Erythroblast (primary cell): ENCODE results near the gene TRAIP.

Experiments used
- GATA1 ChIP-seq: IDR thresholded peaks from 2 replicates; pipeline ENCODE4 v1.6.1; 2011; ENCODE audit warnings: low read depth, mild to moderate bottlenecking, control low read depth, low read length, moderate library complexity
- POLR2A ChIP-seq: IDR thresholded peaks from 2 replicates; pipeline ENCODE4 v1.6.1; 2011; ENCODE audit warnings: mild to moderate bottlenecking, low read length

DNA sequence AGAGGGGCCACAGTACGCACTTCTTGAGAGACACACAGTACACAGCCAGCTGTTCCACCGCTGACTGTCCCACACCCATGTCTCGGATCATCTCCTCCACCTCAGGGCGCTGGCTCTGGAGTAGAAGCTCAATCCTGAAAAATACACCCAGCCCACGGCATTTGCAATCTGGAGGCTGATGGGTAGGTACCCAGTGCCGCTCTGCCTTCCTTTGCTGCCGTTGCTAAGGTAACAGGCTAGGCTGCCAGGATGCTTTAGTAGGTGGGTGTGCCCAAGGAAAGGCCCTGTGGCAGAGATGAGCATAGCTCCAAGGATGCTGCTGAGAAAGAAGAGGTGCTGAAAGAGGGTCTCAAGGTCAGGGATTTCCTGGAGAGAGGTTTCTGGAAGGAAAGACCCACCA, 14.6 kb downstream of the TRAIP start:
- no peak for TF ChIP-seq POLR2A
- no peak for TF ChIP-seq GATA1
